Spleen (tissue), 11 donors: ENCODE data around the gene ANO1. TPM values are rescaled to one million over a fixed set of nuclear protein-coding genes. Genes with fewer than 3 reads are reported as not detected.

Experiments
- DNase-seq: peaks from one replicate; pipeline ENCODE4 v3.0.0-alpha.2; 2020
- H3K27ac ChIP-seq, 8 donors: fragments of 200-600 bp; sonication (generic) in 7 of 8; 1 replicate in 4 of 8; 2 replicates in 4 of 8; pipeline versions ENCODE4 v1.5.0 to v1.8.0; 2016 to 2021; ENCODE audit warnings: inconsistent platforms in 4 of 8, mild to moderate bottlenecking in 4 of 8, moderate library complexity in 1 of 8
- H3K27me3 ChIP-seq, 7 donors: fragments of 200-600 bp; sonication (generic) in 6 of 7; replicated peaks in 1 of 7; 1 replicate in 4 of 7; 2 replicates in 3 of 7; pipeline versions ENCODE4 v1.5.0 to v1.8.0; 2016 to 2021; ENCODE audit warnings: inconsistent platforms in 3 of 7, mild to moderate bottlenecking in 1 of 7
- H3K36me3 ChIP-seq, 6 donors: fragments of 200-600 bp; sonication (generic) in 5 of 6; 1 replicate in 4 of 6; 2 replicates in 2 of 6; pipeline versions ENCODE4 v1.5.0 to v1.8.0; 2016 to 2021; ENCODE audit warnings: inconsistent platforms in 2 of 6
- H3K4me1 ChIP-seq, 6 donors: fragments of 200-600 bp; sonication (generic) in 5 of 6; 1 replicate in 3 of 6; 2 replicates in 3 of 6; pipeline versions ENCODE4 v1.5.0 to v1.8.0; 2016 to 2021; ENCODE audit warnings: inconsistent platforms in 3 of 6
- H3K4me3 ChIP-seq, 8 donors: fragments of 200-600 bp; sonication (generic) in 7 of 8; 1 replicate in 4 of 8; 2 replicates in 4 of 8; pipeline versions ENCODE4 v1.5.0 to v1.8.0; 2016 to 2021; ENCODE audit warnings: inconsistent platforms in 4 of 8, mild to moderate bottlenecking in 4 of 8, moderate library complexity in 2 of 8
- H3K9me3 ChIP-seq, 8 donors: fragments of 200-600 bp; sonication (generic) in 7 of 8; 1 replicate in 4 of 8; 2 replicates in 4 of 8; pipeline versions ENCODE4 v1.5.0 to v1.8.0; 2016 to 2021; ENCODE audit warnings: inconsistent platforms in 4 of 8
- POLR2A ChIP-seq, 3 donors: fragments of 450-650 bp; IDR thresholded peaks; one replicate each; pipeline ENCODE4 v1.5.1; 2017; ENCODE audit warnings: antibody characterized with exemption in 3 of 3, mild to moderate bottlenecking in 1 of 3
- POLR2AphosphoS5 ChIP-seq, 3 donors: sonication (generic); formaldehyde crosslinking; IDR thresholded peaks; one replicate each; pipeline ENCODE4 v1.5.1; 2017; ENCODE audit warnings: antibody characterized with exemption in 3 of 3
- WGBS, 5 donors: extraction: QIAGEN DNeasy Blood & Tissue Kit in 3 of 5; methylation state at CpG; one replicate each; pipeline versions ENCODE4 v1.1.5 to v1.1.7; 2013 to 2018; 5-methylcytosine and 5-hydroxymethylcytosine counted together
- intact Hi-C: fragments of 100-400 bp; cut with DNase I; formaldehyde crosslinking; loops from one replicate; pipeline ENCODE4 v1.15.0; 2023; ENCODE audit warnings: low total_unique reads
- polyA plus RNA-seq, 3 donors: library from polyadenylated mRNA; stranded (reverse); fragments of 200-250 nt; gene quantifications; one replicate each; pipeline ENCODE4 v1.2.1, GENCODE V29; 2013
- total RNA-seq, 7 donors: library from RNA; depleted of rRNA in 3 of 7; stranded (reverse); fragments of >200 nt in 3 of 7; fragmentation: NEBNext Ultra II Directional in 4 of 7; extraction: Animal tissue kit (Norgen Biotek cat#: 25700) in 4 of 7; gene quantifications; one replicate each; pipeline versions ENCODE4 v1.1.0 to v1.2.1, GENCODE V29; 2016 to 2021
- TF ChIP-seq, protein P1 (sequence below), 11 experiments: fragments of 200-600 bp in 7 of 11; fragments of 450-650 bp in 4 of 11; sonication (generic) in 4 of 11; IDR thresholded peaks in 8 of 11; conservative IDR thresholded peaks in 3 of 11; 1 replicate in 7 of 11; 2 replicates in 4 of 11; pipeline versions ENCODE4 v1.4.0 to v1.8.0; 2016 to 2021; ENCODE audit warnings: antibody characterized with exemption in 11 of 11, inconsistent platforms in 4 of 11, mild to moderate bottlenecking in 1 of 11
- donor health status: healthy with polysubstance abuse.
- donor health status: DM: no; HTN: no; CAD: no; lungs with moderate emphysema.
- donor health status: DM: no; HTN: no; CAD: no.
- donor health status: Bipolar disorder and iron deficiency.
- donor health status: healthy.
- donor health status: DM: no; HTN: no; CAD: no.
- donor health status: DM: yes; HTN: yes; CAD: no.

The ANO1 gene
- total and polyA plus RNA-seq, 10 donors: 0.22 to 1.2 (median 0.62) TPM

GRCh38 chr11:70153133-70153727, 75.1 kb downstream of the ANO1 start:
- no peak for DNase-seq
- intact Hi-C loops: no loop called here
- Histone ChIP-seq H3K27me3 (peaks cover 0 to 17% (median 0%) of the 10 kb centered on the region in 7 donors), H3K9me3 (peaks cover 0 to 3% (median 0%) of the 10 kb centered on the region in 8 donors), H3K4me3 (no peak overlapping the region), H3K36me3 (no peaks in the 10 kb centered on the region), H3K4me1 (no peaks in the 10 kb centered on the region), H3K27ac (no peak overlapping the region)
- WGBS, 5 donors: 67 to 80% (median 73%) methylated on average over 6 to 7 of the region's 7 CpGs
- TF ChIP-seq POLR2A (IDR thresholded peaks at IDR 0.05): no peak
- TF ChIP-seq, protein P1, sequence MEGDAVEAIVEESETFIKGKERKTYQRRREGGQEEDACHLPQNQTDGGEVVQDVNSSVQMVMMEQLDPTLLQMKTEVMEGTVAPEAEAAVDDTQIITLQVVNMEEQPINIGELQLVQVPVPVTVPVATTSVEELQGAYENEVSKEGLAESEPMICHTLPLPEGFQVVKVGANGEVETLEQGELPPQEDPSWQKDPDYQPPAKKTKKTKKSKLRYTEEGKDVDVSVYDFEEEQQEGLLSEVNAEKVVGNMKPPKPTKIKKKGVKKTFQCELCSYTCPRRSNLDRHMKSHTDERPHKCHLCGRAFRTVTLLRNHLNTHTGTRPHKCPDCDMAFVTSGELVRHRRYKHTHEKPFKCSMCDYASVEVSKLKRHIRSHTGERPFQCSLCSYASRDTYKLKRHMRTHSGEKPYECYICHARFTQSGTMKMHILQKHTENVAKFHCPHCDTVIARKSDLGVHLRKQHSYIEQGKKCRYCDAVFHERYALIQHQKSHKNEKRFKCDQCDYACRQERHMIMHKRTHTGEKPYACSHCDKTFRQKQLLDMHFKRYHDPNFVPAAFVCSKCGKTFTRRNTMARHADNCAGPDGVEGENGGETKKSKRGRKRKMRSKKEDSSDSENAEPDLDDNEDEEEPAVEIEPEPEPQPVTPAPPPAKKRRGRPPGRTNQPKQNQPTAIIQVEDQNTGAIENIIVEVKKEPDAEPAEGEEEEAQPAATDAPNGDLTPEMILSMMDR (IDR thresholded peaks at IDR 0.05 in 8 of 11, conservative IDR thresholded peaks at IDR 0.05 in 3 of 11): no peak
- no peak for TF ChIP-seq POLR2AphosphoS5 (IDR thresholded peaks at IDR 0.05)

GRCh38 chr11:70155386-70155785, 77.3 kb downstream of the ANO1 start:
- 86 to 92% (median 87%) methylated on average over 14 of the region's 14 CpGs for WGBS, 5 donors
- H3K27ac ChIP-seq: no peak overlapping the region
- peaks cover 0 to 19% (median 0%) of the 10 kb centered on the region in 7 donors for H3K27me3 ChIP-seq
- H3K36me3 ChIP-seq: no peaks in the 10 kb centered on the region
- no peak overlapping the region for H3K4me3 ChIP-seq
- intact Hi-C loops: no loop called here
- no peak for TF ChIP-seq POLR2AphosphoS5 (IDR thresholded peaks at IDR 0.05)
- TF ChIP-seq, protein P1 (IDR thresholded peaks at IDR 0.05 in 8 of 11, conservative IDR thresholded peaks at IDR 0.05 in 3 of 11): no peak
- H3K4me1 ChIP-seq: no peaks in the 10 kb centered on the region
- DNase-seq: no peak
- peaks cover 0 to 7% (median 0%) of the 10 kb centered on the region in 8 donors for H3K9me3 ChIP-seq

DNA sequence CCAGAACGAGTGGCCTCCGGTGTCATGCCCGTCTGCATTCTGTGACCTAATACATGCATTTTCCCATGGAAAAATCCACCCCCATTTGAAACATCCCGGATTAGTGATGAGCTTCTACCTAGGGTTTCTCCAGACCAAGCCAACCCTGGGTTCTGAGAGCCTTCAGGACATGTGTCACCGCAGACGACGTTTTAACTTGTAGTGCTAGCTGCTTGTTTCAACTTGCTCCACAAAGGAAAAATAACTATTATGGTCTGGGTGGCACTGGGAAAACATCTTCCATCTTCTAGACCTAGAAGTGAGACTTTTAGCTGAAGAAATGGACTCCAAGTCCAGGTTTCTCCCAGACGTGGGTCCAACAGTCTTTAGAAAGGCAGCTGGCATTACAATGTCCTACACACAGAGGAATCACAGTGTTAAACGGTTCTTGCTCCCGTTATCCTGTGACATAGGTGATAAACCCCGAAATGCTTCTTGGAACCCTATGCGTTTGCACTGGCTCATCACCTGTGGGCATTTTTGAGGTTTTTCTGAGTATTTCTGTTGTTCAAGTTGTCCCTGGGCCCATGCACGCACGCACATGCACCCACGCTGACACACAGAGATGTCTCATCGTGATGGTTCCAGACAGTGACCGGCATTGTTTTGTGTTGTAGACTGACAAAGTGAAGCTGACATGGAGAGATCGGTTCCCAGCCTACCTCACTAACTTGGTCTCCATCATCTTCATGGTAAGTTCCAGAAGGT, 78.3 kb downstream of the ANO1 start:
- TF ChIP-seq POLR2A (IDR thresholded peaks at IDR 0.05) (no peak), POLR2AphosphoS5 (IDR thresholded peaks at IDR 0.05) (no peak)
- TF ChIP-seq, protein P1 (IDR thresholded peaks at IDR 0.05 in 8 of 11, conservative IDR thresholded peaks at IDR 0.05 in 3 of 11): no peak
- no peak overlapping the region for H3K4me3 ChIP-seq
- peaks cover 0 to 7% (median 0%) of the 10 kb centered on the region in 8 donors for H3K9me3 ChIP-seq
- no peaks in the 10 kb centered on the region for H3K36me3 ChIP-seq
- intact Hi-C loops: no loop called here
- H3K27me3 ChIP-seq: peaks cover 0 to 19% (median 0%) of the 10 kb centered on the region in 7 donors
- no peak for DNase-seq
- 81 to 87% (median 86%) methylated on average over 18 of the region's 18 CpGs for WGBS, 5 donors
- H3K4me1 ChIP-seq: no peaks in the 10 kb centered on the region
- H3K27ac ChIP-seq: no peak overlapping the region

DNA sequence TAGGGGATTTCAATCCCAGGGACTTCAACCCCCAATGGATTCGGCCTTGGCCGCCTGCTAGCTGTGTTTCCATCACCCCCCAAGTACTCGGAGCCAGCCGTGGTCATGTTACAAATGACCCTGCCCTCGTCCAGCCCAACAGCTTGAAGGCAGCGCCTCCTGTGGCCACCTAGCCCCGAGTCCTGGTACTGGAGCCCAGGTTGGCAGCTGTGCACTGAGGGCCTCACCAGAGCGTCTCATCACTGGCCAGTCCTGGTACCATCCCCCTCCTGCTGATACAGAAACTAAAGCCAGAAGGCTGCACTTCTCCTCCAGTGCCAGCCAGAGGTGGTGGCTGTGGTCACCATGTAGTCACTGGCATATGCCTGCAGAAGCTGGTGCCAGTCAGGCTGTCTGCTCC, 80.1 kb downstream of the ANO1 start:
- TF ChIP-seq POLR2AphosphoS5 (IDR thresholded peaks at IDR 0.05) (no peak), POLR2A (IDR thresholded peaks at IDR 0.05) (no peak)
- TF ChIP-seq, protein P1 (IDR thresholded peaks at IDR 0.05 in 8 of 11, conservative IDR thresholded peaks at IDR 0.05 in 3 of 11): no peak
- 44 to 54% (median 46%) methylated on average over 8 of the region's 8 CpGs for WGBS, 5 donors
- no peaks in the 10 kb centered on the region for H3K36me3 ChIP-seq
- no peak overlapping the region for H3K27ac ChIP-seq
- intact Hi-C loops: no loop called here
- H3K4me3 ChIP-seq: no peak overlapping the region
- peaks cover 0 to 5% (median 0%) of the 10 kb centered on the region in 8 donors for H3K9me3 ChIP-seq
- no peak for DNase-seq
- peaks cover 0 to 23% (median 0%) of the 10 kb centered on the region in 7 donors for H3K27me3 ChIP-seq
- no peaks in the 10 kb centered on the region for H3K4me1 ChIP-seq
